HG03558 (cell line): ENCODE results near the gene ARMH3.
"Not testable (repeated sequence)": the region's sequence is repeated elsewhere in the genome, so short reads cannot be mapped to it uniquely, and the experiment has no call there.

ENCODE experiments used
- ATAC-seq: cut with Tn5 transposase; IDR thresholded peaks from one replicate; pipeline ENCODE4 v1.9.1; 2021; ENCODE audit warnings: moderate number of reproducible peaks; ENCODE audit not compliant: unreplicated experiment; ENCODE audit errors: extremely low read depth

The ARMH3 gene

DNA sequence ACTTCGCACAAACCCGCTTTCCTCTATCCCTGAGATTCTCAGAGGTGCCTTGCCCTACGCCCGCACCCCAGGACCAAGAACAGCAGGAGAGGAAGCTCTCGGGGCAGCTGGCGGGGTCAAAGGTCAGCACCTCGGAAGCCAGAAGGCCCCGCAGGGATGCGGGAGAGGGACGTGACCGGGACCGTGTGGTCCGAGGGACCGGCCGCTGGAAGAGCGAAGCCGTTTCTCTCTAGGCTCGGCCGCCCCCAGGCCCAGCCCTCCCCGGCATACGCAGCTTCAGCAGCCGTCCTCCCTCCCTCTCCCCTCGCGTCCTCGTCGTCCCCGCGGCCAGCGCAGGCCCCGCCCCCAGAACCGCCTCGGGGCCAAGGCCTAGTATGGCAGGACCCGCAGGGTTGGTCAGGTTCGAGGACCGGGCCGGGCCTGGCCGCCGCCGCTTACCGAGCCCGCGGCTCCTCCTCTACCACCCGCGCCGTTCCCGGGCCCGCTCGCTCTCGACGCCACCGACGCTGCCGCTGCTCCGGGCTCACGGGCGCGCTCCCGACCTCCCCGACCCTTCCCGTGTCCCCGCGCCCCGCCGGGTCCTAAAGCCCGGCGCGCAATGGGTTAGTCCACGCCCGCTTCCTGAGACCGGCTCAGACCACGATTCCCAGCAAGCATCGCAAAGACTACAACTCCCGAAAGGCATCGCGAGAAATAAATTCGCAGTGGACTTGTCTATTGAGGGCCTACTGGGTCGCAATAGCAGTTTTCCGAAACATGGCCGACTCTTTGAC lies at the start of gene ARMH3:
ARMH3 (minus strand) TSS at position 527 of the 773 bp plus-strand sequence. CDS start 16,059 bp downstream, outside the sequence.
- peak; percentile 76 for ATAC-seq

DNA sequence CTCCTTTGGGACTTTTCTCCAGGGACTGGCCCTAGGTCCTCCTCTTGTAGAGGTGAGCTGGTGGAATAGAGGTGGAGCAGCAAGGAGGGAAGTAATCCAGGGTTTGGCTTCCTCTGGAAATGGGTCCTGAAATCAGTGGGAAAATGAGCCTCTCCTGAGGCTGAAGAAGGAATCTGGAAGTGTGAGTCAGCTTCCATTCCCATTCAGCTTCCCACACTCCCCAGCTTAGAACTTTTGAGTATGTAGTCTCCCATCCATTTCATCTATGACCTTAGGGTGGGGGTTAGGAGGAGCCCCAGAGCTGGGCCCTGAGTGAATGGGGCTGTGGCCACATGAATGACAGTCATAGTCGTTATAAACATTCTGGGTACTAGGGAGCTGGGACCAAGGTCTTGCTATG lies 46.4 kb upstream of the ARMH3 start:
- no peak for ATAC-seq

DNA sequence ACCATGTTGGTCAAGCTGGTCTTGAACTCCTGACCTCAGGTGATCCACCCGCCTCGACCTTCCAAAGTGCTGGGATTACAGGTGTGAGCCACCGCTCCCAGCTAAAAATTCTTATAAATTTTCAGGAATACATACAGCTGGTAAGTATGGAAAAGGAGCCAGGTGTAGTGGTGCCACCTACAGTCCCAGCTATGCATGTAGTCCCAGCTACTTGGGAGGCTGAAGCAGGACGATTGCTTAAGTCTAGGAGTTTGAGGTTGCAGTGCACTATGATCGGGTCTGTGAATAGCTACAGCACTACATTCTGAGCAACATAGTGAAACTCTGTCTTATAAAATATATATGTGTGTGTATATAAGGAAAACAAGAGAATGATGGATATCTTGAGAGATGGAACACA lies 45.2 kb upstream of the ARMH3 start:
- ATAC-seq: no peak

GRCh38 chr10:102096449-102096848 lies 40.5 kb upstream of the ARMH3 start:
- no peak for ATAC-seq

- no peak for ATAC-seq
Measured at GRCh38 chr10:102090772-102091171, 34.8 kb upstream of the ARMH3 start.

DNA sequence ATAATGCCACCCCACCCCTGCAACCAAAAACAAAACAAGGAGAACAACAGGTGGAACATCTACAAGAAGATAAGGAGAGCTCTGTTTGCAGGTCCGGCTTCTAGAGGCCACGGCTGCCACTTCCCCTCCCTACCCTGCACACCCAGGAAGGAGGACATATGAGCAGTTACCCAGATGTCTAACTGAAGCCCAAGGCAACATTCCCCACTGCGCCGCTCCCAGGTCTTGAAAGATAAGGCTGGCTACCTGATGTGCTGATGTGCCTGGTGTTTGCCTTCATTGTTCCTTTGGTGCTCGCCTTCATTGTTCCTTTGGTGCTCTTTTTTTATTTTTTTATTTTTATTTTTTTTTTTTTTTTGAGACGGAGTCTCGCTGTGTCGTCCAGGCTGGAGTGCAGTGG lies 30.2 kb upstream of the ARMH3 start:
- no peak for ATAC-seq

- ATAC-seq: no peak
Measured at GRCh38 chr10:102085336-102085735, 29.4 kb upstream of the ARMH3 start.

- no peak for ATAC-seq
Measured at GRCh38 chr10:102083541-102083940, 27.6 kb upstream of the ARMH3 start.

DNA sequence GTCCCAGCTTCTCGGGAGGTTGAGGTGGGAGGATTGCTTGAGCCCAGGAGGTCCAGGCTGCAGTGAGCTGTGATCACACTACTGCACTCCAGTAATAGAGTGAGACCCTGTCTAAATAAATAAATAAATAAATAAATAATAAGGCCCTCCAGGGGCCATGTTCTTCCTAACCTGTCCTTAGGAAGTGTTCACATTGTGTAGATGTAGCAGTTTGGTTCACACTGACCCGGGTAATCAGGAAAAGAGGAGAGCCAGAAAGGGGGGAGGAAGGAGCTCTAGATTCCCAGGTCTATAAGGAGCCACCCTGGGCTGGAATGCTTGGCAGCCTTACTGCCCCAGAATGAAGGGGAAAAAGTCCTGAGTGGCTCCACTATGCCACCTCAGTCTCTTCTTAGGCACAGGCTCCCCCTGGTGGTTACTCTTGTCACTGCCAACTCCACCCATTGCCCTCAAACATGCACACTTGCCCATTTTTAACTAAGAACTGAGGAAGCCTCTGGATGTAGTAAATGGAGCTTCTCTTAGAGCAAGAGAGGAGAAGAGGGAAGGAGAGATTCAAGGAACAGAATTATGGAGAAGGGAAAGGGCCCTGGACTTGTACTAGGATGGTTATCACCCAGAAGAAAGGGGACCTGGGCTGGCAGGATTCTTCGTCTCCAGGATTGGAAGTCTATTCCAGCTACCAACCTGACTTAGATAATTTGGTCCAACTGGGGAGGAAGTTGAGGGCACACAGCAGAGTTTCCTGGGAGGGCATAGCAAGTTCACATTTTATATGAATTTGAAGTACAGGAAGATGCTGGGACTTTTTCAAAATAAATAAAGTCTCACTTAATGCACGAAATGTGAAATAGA lies 16.9 kb upstream of the ARMH3 start:
- no peak for ATAC-seq

DNA sequence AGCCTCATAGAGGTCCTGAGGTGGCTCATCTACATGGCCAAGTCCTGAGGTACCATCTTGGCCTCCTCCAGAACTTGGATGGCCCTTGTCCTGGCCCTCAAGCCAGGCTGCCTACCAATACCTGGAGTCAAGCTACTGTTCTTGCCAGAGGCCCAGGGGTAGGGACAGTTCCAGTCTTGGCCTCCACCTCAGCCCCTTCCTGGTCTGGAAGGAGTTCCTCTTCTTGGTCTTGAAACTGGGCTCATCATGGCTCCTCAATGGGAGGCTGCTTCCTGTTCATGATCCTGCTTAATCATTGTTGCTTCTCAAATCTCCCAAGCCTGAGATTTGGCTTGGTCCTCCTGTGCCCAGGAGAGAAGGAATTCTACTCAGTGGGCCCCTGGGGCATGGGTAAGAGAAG lies 13.1 kb upstream of the ARMH3 start:
- ATAC-seq: no peak

DNA sequence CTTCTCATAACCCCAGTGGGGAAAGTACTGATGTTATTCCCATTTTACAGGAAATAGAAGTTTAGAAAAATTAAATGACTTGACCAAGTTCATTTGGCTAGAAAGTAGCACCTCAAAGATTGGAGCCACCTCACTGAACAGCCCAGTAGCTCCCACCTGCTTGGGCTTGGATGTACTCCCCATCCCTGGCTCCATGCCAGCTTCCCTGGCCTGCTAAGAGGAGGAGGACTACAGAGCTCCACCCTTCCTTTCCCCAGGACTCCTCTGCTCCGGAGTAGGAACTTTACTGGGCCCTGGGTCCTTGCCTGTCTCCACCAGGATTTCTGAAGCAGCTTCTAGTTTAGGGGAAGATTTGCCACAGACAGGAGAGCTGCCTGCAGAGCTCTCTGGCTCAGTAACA lies 12.2 kb upstream of the ARMH3 start:
- no peak for ATAC-seq

GRCh38 chr10:102067091-102067916 lies 11.3 kb upstream of the ARMH3 start:
- ATAC-seq: no peak

- ATAC-seq: no peak
Measured at GRCh38 chr10:102066399-102067088, 10.6 kb upstream of the ARMH3 start.

DNA sequence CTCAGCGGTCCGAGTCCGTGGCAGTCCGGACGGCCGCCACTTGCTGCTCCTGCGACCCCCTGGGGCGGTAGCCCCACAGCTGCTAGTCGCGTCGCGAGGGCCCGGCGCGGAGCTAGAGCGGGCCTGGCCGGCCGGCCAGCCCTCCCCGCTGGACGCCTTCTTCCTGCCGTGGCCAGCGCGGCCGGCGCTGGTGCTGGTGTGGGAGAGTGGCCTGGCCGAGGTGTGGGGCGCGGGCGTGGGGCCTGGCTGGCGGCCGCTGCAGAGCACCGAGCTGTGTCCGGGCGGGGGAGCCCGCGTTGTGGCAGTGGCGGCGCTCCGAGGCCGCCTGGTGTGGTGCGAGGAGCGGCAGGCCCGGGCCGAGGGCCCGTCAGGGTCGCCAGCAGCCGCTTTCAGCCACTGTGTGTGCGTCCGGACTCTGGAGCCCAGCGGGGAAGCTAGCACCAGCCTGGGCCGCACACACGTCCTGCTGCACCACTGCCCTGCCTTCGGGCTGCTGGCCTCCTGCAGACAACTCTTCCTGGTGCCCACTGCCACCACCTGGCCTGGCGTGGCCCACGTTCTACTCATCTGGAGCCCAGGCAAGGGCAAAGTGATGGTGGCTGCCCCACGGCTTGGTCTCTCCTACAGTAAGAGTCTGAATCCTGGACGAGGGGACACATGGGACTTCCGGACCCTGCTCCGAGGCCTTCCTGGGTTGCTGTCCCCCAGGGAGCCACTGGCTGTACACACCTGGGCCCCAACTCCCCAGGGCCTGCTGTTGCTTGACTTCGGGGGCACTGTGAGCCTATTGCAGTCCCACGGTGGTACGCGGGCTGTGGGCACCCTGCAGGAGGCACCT lies 9.8 kb upstream of the ARMH3 start:
- no peak for ATAC-seq

- peak; percentile 81 for ATAC-seq
Measured at GRCh38 chr10:102064868-102065560, 9.0 kb upstream of the ARMH3 start, which contains the start of gene HPS6. TSS of gene HPS6 (plus strand) at chr10:102065349. CDS start at chr10:102065475, 126 bp downstream.

- no peak for ATAC-seq
Measured at GRCh38 chr10:102064503-102064867, 8.5 kb upstream of the ARMH3 start.

GRCh38 chr10:102059987-102060386 lies 4.0 kb upstream of the ARMH3 start:
- ATAC-seq: no peak

DNA sequence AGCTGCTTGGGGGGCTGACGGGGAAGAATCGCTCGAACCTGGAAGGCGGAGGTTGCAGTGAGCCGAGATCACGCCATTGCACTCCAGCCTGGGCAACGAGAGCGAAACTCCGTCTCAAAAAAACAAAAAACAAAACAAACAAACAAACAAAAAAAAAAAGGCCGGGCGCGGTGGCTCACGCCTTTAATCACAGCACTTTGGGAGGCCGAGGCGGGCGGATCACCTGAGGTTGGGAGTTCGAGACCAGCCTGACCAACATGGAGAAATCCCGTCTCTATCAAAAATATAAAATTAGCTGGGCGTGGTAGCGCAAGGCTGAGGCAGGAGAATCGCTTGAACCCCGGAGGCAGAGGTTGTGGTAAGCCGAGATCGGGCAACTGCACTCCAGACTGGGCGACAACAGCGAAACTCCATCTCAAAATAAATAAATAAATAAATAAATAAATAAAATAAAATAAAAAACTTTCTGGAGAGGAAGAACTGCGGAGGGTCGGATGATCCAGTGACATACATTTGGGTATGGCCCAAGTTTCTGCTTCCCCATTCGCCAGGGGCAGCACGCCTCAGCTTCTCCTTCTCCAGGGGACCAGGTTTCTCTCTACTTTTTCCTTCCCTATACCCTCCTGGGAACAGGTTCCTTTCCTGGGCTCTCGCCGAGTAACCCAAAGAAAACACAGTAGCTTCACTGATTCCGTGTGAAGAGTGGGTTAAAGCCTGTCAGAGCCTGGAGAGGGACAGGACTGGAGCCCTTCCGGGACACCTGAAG lies 909 bp downstream of the ARMH3 start:
- not testable (repeated sequence) for ATAC-seq
